HepG2 (cell line): Measurements from ENCODE around the gene PCED1B. TPM values are rescaled to one million over a fixed set of nuclear protein-coding genes. Genes with fewer than 3 reads are reported as not detected.

ENCODE experiments used
- ATAC-seq: fragments of 200-7000 bp; cut with Tn5 transposase; 3 replicates; pipeline ENCODE4 v1.9.1; 2020; ENCODE audit warnings: mild to moderate bottlenecking, moderate library complexity
- BruUV-seq: library from RNA; stranded (reverse); fragments of 400-500 nt; replicated peaks from 2 replicates; lab custom pipeline; 2021; lab: Mats Ljungman, UMichigan
- CTCF ChIA-PET: fragments of 300-600 bp; formaldehyde crosslinking; extraction: SDS; loops from one replicate; lab custom pipeline; 2021; ENCODE audit warnings: low total read pairs, inconsistent platforms, low intra/inter-chr PET ratio; lab: Yijun Ruan, JAX
- POLR2A ChIA-PET: fragments of 350-600 bp; sonication (Branson Sonifier 250); formaldehyde crosslinking; loops from one replicate; lab custom pipeline; 2020; ENCODE audit warnings: antibody characterized with exemption, inconsistent platforms; lab: Yijun Ruan, JAX
- DNase-seq: peaks from one replicate; pipeline ENCODE4 v3.0.0-alpha.2; 2015; ENCODE audit warnings: low spot score
- FAIRE-seq: peaks from 3 replicates; lab custom pipeline; 2011; peaks lifted over from hg19 to GRCh38; lab: Jason Lieb, UNC
- H2AFZ ChIP-seq: one replicate; pipeline ENCODE4 v1.6.1; 2011; ENCODE audit warnings: low read length, inconsistent platforms
- H3K27ac ChIP-seq: fragments of 300-600 bp; 3 replicates; pipeline ENCODE4 v1.8.0; 2011; ENCODE audit warnings: mixed run types, mild to moderate bottlenecking, mixed read lengths, low read length, inconsistent platforms; ENCODE audit not compliant: insufficient read depth; ENCODE audit errors: extremely low read length
- H3K27me3 ChIP-seq, 2 experiments: fragments of 200-600 bp in 1 of 2; 2 replicates in 1 of 2; 3 replicates in 1 of 2; pipeline versions ENCODE4 v1.6.0 to v1.8.0; 2011; ENCODE audit warnings: low read length in 2 of 2, mild to moderate bottlenecking in 2 of 2, moderate library complexity in 2 of 2, inconsistent platforms in 1 of 2; ENCODE audit not compliant: insufficient read depth in 2 of 2, control insufficient read depth in 1 of 2
- H3K36me3 ChIP-seq, 2 experiments: fragments of 200-600 bp in 1 of 2; replicated peaks in 1 of 2; 2 replicates in 1 of 2; 3 replicates in 1 of 2; pipeline versions ENCODE4 v1.5.1 to v1.8.0; 2011; ENCODE audit warnings: low read length in 2 of 2, inconsistent platforms in 1 of 2; ENCODE audit not compliant: insufficient read depth in 2 of 2, control insufficient read depth in 1 of 2
- H3K4me1 ChIP-seq: 2 replicates; pipeline ENCODE4 v1.5.1; 2012; ENCODE audit warnings: low read length, inconsistent platforms; ENCODE audit not compliant: insufficient read depth
- H3K4me2 ChIP-seq: 2 replicates; pipeline ENCODE4 v1.6.0; 2011; ENCODE audit warnings: low read depth, low read length, inconsistent platforms
- H3K4me3 ChIP-seq, 3 experiments: fragments of 200-600 bp in 1 of 3; sonication (generic), shearing (Covaris generic) in 1 of 3; replicated peaks in 1 of 3; 2 replicates each; pipeline ENCODE4 v1.5.1; 2011 to 2016; ENCODE audit warnings: low read length in 3 of 3, inconsistent platforms in 2 of 3, low read depth in 2 of 3, mild to moderate bottlenecking in 2 of 3, control low read depth in 1 of 3, mixed read lengths in 1 of 3; ENCODE audit not compliant: insufficient read depth in 1 of 3
- H3K79me2 ChIP-seq: one replicate; pipeline ENCODE4 v1.6.1; 2011; ENCODE audit warnings: low read length, inconsistent platforms; ENCODE audit not compliant: insufficient read depth
- H3K9ac ChIP-seq: 2 replicates; pipeline ENCODE4 v1.6.0; 2011; ENCODE audit warnings: mild to moderate bottlenecking, low read depth, low read length, inconsistent platforms; ENCODE audit not compliant: insufficient read depth
- H3K9me3 ChIP-seq: 2 replicates; pipeline ENCODE4 v1.5.1; 2012; ENCODE audit warnings: mild to moderate bottlenecking, low read length
- H4K20me1 ChIP-seq: 2 replicates; pipeline ENCODE4 v1.6.0; 2011; ENCODE audit warnings: inconsistent platforms, mild to moderate bottlenecking, low read length, moderate library complexity; ENCODE audit not compliant: insufficient read depth
- AHR ChIP-seq: IDR thresholded peaks from 2 replicates; pipeline ENCODE4 v1.6.1; 2018; ENCODE audit warnings: missing genetic modification reagents, missing compliant biosample characterization
- CENPT ChIP-seq: sonication (generic); formaldehyde crosslinking; IDR thresholded peaks from 2 replicates; pipeline ENCODE4 v1.8.0; 2022; ENCODE audit warnings: low read depth, mild to moderate bottlenecking, moderate library complexity, missing genetic modification reagents
- ETV5 ChIP-seq: IDR thresholded peaks from 2 replicates; pipeline ENCODE4 v1.6.1; 2018; ENCODE audit warnings: missing biosample characterization, missing genetic modification reagents, inconsistent platforms, borderline replicate concordance
- HMGA1 ChIP-seq: sonication (generic); formaldehyde crosslinking; conservative IDR thresholded peaks from 2 replicates; pipeline ENCODE4 v1.4.0; 2020; ENCODE audit warnings: missing genetic modification reagents
- HOXA3 ChIP-seq: sonication (generic); formaldehyde crosslinking; IDR thresholded peaks from 2 replicates; pipeline ENCODE4 v1.5.0; 2020; ENCODE audit warnings: missing genetic modification reagents
- KAT7 ChIP-seq: IDR thresholded peaks from 2 replicates; pipeline ENCODE4 v1.6.1; 2018; ENCODE audit warnings: borderline replicate concordance, missing compliant biosample characterization
- KAT8 ChIP-seq: IDR thresholded peaks from 2 replicates; pipeline ENCODE4 v1.6.1; 2016; ENCODE audit warnings: missing genetic modification reagents, missing compliant biosample characterization
- SMAD3 ChIP-seq: sonication (generic); formaldehyde crosslinking; IDR thresholded peaks from 2 replicates; pipeline ENCODE4 v1.4.0; 2020; ENCODE audit warnings: missing genetic modification reagents
- XBP1 ChIP-seq: sonication (generic); formaldehyde crosslinking; IDR thresholded peaks from 2 replicates; pipeline ENCODE4 v1.5.0; 2020; ENCODE audit warnings: missing genetic modification reagents
- ZBTB1 ChIP-seq: sonication (generic); formaldehyde crosslinking; IDR thresholded peaks from 2 replicates; pipeline ENCODE4 v1.4.0; 2020; ENCODE audit warnings: missing genetic modification reagents, borderline replicate concordance
- ZNF644 ChIP-seq: IDR thresholded peaks from 2 replicates; pipeline ENCODE4 v1.6.1; 2016; ENCODE audit warnings: low read depth
- ZNF878 ChIP-seq: sonication (generic); formaldehyde crosslinking; IDR thresholded peaks from 2 replicates; pipeline ENCODE4 v1.8.1; 2023; ENCODE audit warnings: mild to moderate bottlenecking, missing genetic modification reagents, moderate library complexity
- WGBS: methylation state at CpG from one replicate; pipeline ENCODE4 v1.1.6; 2017; ENCODE audit warnings: low lambda C conversion rate; 5-methylcytosine and 5-hydroxymethylcytosine counted together
- in situ Hi-C: cut with HindIII; loops from 2 replicates; pipeline ENCODE4 v1.10.0; 2017; ENCODE audit warnings: low pct_unique_long_range_greater_than_20kb; ENCODE audit not compliant: extremely low pct_ligation_motif_present
- intact Hi-C: fragments of 100-400 bp; cut with micrococcal nuclease; formaldehyde crosslinking; loops from one replicate; pipeline ENCODE4 v1.10.0; 2022; ENCODE audit not compliant: unreplicated experiment
- polyA plus RNA-seq, 8 experiments: library from polyadenylated mRNA; depleted of rRNA in 3 of 8; stranded (reverse) in 7 of 8; unstranded in 1 of 8; fragments of >200 nt; fragmentation: Illumina TruSeq in 4 of 8; extraction: Trizol in 4 of 8; gene quantifications; 2 replicates each; pipeline versions ENCODE4 v1.2.1 to v1.2.3, GENCODE V29; 2011 to 2016; ENCODE audit warnings: low read depth in 4 of 8, missing spikeins in 1 of 8, mixed read lengths in 1 of 8; ENCODE audit not compliant: insufficient read depth in 1 of 8
- total RNA-seq, 5 experiments: library from RNA; depleted of rRNA; stranded (reverse); fragments of >200 nt; fragmentation: Illumina TruSeq; extraction: Trizol; gene quantifications; 2 replicates each; pipeline ENCODE4 v1.2.3, GENCODE V29; 2016; ENCODE audit warnings: low read depth in 1 of 5
- TF ChIP-seq, protein P1 (sequence below): sonication (generic); formaldehyde crosslinking; IDR thresholded peaks from 2 replicates; pipeline ENCODE4 v1.4.0; 2020; ENCODE audit warnings: missing genetic modification reagents
- TF ChIP-seq, protein P2 (sequence below): IDR thresholded peaks from 2 replicates; pipeline ENCODE4 v1.6.1; 2016; ENCODE audit warnings: low read depth

The PCED1B gene
- total and polyA plus RNA-seq, 2 of the 13 experiments (the other 11 are each of a cell fraction or from before 2014, with no cell fraction given) = 0.11 to 0.37 TPM

DNA sequence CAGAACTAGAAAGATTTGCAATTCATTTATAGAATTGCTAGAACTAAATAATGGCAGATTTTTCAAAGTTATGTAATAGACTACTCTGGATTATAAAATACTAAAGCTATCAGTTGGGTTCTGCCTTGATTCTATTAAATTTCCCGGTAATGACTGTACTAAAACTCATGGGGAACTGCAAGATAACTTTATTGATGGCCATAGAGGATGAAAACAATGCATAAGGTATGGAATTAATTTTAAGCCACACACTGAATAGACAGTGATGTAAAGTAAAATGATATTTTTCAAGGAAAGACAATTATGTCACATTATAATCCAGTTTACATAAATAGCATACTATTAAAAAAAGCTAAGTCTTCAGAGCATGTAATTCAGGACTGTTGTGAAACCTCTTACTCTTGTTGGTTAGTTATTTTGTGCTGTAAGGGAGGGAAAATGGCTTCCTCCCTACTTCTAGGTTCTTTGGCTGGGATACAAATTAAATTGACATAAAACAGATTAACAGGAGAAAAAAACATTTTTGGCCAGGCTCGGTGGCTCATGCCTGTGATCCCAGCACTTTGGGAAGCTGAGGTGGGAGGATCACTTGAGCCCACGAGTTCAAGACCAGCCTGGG, 134.7 kb downstream of the PCED1B start:
- intact Hi-C loops = no loop called here
- H3K9me3 ChIP-seq = no peaks in the 10 kb centered on the region
- POLR2A ChIA-PET = no interaction called here
- no peak for FAIRE-seq
- no TSS peak for BruUV-seq
- no peaks in the 10 kb centered on the region for H4K20me1 ChIP-seq
- ATAC-seq = no peak
- H3K4me1 ChIP-seq = 0 out of 2 replicates have a peak, but pooled peaks cover under 1% of the 10 kb centered on the region
- H3K27ac ChIP-seq = no peak overlapping the region
- H3K4me2 ChIP-seq = no peak overlapping the region
- no peak overlapping the region for H2AFZ ChIP-seq
- no peaks in the 10 kb centered on the region for H3K27me3 ChIP-seq
- H3K9ac ChIP-seq = no peak overlapping the region
- 17% methylated on average over 3 of the region's 3 CpGs for WGBS
- H3K4me3 ChIP-seq = no peak overlapping the region
- no peaks in the 10 kb centered on the region for H3K36me3 ChIP-seq
- H3K79me2 ChIP-seq = no peaks in the 10 kb centered on the region
- DNase-seq = no peak
- no peak for TF ChIP-seq HMGA1 (CRISPR knock-in tag)
- no peak for TF ChIP-seq ETV5
- TF ChIP-seq KAT7 = no peak
- TF ChIP-seq ZBTB1 (CRISPR knock-in tag) = no peak
- no peak for TF ChIP-seq CENPT (CRISPR knock-in tag)
- no peak for TF ChIP-seq KAT8 (CRISPR knock-in tag)
- TF ChIP-seq, protein P1, sequence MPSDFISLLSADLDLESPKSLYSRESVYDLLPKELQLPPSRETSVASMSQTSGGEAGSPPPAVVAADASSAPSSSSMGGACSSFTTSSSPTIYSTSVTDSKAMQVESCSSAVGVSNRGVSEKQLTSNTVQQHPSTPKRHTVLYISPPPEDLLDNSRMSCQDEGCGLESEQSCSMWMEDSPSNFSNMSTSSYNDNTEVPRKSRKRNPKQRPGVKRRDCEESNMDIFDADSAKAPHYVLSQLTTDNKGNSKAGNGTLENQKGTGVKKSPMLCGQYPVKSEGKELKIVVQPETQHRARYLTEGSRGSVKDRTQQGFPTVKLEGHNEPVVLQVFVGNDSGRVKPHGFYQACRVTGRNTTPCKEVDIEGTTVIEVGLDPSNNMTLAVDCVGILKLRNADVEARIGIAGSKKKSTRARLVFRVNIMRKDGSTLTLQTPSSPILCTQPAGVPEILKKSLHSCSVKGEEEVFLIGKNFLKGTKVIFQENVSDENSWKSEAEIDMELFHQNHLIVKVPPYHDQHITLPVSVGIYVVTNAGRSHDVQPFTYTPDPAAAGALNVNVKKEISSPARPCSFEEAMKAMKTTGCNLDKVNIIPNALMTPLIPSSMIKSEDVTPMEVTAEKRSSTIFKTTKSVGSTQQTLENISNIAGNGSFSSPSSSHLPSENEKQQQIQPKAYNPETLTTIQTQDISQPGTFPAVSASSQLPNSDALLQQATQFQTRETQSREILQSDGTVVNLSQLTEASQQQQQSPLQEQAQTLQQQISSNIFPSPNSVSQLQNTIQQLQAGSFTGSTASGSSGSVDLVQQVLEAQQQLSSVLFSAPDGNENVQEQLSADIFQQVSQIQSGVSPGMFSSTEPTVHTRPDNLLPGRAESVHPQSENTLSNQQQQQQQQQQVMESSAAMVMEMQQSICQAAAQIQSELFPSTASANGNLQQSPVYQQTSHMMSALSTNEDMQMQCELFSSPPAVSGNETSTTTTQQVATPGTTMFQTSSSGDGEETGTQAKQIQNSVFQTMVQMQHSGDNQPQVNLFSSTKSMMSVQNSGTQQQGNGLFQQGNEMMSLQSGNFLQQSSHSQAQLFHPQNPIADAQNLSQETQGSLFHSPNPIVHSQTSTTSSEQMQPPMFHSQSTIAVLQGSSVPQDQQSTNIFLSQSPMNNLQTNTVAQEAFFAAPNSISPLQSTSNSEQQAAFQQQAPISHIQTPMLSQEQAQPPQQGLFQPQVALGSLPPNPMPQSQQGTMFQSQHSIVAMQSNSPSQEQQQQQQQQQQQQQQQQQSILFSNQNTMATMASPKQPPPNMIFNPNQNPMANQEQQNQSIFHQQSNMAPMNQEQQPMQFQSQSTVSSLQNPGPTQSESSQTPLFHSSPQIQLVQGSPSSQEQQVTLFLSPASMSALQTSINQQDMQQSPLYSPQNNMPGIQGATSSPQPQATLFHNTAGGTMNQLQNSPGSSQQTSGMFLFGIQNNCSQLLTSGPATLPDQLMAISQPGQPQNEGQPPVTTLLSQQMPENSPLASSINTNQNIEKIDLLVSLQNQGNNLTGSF (CRISPR knock-in tag) = no peak
- TF ChIP-seq AHR (CRISPR knock-in tag) = no peak
- no peak for TF ChIP-seq XBP1 (CRISPR knock-in tag)
- no peak for TF ChIP-seq HOXA3
- no peak for TF ChIP-seq ZNF644 (CRISPR knock-in tag)
- TF ChIP-seq ZNF878 = no peak
- TF ChIP-seq, protein P2, sequence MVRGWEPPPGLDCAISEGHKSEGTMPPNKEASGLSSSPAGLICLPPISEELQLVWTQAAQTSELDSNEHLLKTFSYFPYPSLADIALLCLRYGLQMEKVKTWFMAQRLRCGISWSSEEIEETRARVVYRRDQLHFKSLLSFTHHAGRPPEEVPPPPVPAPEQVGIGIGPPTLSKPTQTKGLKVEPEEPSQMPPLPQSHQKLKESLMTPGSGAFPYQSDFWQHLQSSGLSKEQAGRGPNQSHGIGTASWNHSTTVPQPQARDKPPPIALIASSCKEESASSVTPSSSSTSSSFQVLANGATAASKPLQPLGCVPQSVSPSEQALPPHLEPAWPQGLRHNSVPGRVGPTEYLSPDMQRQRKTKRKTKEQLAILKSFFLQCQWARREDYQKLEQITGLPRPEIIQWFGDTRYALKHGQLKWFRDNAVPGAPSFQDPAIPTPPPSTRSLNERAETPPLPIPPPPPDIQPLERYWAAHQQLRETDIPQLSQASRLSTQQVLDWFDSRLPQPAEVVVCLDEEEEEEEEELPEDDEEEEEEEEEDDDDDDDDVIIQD = no peak
- no peak for TF ChIP-seq SMAD3 (CRISPR knock-in tag)
- CTCF ChIA-PET = no interaction called here
- in situ Hi-C loops = no loop called here
